Left lobe of liver (tissue), 2 donors: ENCODE measurements around the gene TVP23C. TPM values are rescaled to one million over a fixed set of nuclear protein-coding genes. Genes with fewer than 3 reads are reported as not detected.

ENCODE experiments used
- ATAC-seq: fragments of 200-7000 bp; cut with Tn5 transposase; one replicate; pipeline ENCODE4 v1.9.1; 2020; ENCODE audit warnings: mild to moderate bottlenecking, moderate library complexity
- DNase-seq: peaks from one replicate; pipeline ENCODE4 v3.0.0-alpha.2; 2020; ENCODE audit warnings: low spot score
- total RNA-seq: library from RNA; stranded (reverse); gene quantifications from one replicate; pipeline ENCODE4 v1.2.1, GENCODE V29; 2021
- donor health status: DM: no; HTN: no; CAD: no; lungs with moderate emphysema.
- donor health status: DM: no; HTN: yes; CAD: no.

Gene TVP23C
- total RNA-seq, 1 donor from 2014 or later, result 4.1 TPM

DNA sequence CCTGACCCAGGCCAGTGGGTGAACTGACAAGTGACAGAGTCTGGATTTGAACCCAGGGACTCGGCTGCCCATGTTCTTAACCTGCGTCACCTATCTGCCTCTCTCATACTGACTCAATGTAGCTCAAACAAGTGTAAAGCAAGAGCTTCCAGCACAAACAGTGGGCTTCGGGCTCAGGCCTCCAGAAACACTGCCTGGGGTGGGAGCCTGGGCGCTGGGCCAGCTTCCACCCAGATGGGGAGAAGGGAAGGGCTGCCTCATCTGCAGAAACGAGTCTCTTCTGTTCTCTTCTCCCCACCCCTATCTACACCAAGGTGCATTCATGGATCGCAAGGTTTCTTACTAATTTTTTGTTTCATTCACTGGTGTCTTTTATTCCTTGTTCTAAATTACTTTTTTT is 97.2 kb downstream of the TVP23C start:
- no peak for ATAC-seq
- no peak for DNase-seq

DNA sequence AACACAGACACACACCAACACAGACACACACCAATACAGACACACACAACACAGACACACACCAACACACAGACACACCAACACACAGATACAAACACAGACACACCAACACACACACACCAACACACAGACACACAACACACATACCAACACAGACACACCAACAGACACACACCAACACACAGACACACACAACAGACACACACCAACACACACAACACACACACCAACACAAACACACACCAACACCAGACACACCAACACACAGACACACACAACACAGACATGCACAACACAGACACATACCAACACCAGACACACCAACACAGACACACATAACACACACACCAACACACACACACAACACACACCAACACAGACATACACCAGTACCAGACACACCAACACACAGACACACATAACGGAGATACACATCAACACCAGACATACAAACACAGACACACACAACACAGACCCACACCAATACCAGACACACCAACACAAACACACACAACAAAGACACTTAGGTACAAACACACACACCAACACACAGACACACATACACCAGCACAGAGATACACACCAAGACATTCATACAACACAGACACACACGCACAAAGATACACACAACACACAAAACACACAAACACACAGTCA is 98.1 kb downstream of the TVP23C start:
- DNase-seq (no peak), ATAC-seq (no peak)

DNA sequence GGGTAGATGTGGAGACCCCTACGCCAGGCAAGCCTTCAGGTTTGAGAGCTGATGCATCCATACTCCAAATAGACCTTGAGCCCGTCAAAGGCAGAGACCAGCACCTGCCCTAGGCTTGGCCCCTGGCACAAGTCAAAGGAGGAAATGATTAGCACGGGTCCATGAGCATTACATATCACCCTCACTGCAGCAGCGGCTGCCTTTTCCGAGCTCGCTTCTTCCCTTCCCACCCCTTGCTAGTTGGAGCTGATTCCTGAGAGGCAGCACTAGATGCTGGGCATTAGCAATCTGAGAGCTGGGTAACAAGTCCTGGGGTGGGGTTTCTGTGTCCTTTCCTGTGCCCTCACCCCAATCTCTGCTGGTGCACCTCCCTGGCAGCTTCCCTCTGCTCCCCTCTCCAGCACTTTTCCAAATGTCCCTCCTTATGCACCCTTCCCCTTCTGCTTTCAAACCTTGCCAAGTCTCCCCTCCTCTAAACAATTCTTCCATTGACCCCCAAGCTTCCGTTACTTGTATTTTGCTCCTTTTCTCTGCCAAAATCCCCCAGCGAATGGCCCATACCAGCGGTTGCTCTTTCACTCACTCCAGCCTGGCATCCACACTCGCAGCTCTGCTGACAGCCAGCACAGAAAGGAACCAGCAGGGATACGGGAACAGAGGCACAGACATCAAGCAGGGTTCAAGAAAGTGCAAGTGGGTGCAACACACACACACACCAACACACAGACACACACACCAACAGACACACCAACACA is 98.9 kb downstream of the TVP23C start:
- ATAC-seq, result peak; percentile 38
- no peak for DNase-seq

DNA sequence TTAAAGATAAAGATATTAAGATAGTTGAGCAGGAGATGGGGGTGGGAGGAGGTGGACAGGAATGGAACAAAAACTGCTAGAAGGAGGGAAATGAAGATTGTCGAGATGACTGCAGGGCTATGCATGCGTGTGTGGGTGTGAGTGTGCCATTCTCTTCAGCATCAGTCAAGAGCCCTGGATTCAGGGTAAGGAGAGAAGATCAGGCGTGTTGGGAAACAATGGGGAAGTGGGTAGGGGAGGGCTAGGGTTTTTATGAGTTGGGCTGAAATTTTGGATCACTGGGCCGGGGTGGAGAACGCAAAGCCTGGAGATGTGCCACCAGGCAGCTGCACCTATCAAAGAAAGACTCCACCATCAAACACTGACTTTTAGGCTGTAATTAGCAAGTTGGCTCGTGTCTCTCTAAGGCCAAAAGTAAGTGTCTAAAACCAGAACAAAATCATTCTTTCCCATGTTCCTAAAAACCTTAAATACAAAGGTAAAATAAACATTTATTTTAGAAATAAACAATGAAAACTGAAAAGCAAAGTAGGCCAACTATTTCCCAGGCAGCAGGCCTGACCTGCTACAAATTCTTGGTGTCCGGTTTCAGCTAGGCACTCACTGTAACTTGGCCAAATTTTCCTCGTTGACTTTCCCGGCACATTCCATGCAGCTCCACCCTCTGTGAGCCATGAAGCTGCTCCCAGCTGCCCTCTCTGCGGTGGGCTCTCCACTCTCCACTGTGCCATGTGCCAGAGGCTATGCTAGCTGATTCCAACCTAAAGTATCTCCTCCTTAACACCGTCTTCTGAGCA is 100.1 kb downstream of the TVP23C start:
- no peak for DNase-seq
- peak; percentile 71 for ATAC-seq

DNA sequence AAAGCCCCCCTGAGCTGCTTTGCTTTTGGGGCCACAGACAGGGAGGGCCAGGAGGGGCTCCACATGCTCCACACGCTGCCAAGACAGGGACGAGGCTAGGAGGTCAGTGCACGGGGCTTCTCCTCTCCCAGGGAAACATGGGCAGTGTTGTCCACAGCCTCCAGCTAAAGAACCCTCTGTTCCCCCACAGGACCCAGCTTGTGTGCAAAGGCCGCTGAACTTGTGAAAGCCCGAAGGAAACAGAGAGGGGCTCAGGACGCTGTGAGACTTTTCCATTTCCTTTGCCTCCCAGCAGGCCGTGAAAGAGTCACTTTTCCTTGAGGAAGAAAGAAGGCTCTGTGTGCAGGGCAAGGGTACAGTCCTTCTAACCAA is 105.6 kb downstream of the TVP23C start:
- no peak for DNase-seq
- no peak for ATAC-seq

DNA sequence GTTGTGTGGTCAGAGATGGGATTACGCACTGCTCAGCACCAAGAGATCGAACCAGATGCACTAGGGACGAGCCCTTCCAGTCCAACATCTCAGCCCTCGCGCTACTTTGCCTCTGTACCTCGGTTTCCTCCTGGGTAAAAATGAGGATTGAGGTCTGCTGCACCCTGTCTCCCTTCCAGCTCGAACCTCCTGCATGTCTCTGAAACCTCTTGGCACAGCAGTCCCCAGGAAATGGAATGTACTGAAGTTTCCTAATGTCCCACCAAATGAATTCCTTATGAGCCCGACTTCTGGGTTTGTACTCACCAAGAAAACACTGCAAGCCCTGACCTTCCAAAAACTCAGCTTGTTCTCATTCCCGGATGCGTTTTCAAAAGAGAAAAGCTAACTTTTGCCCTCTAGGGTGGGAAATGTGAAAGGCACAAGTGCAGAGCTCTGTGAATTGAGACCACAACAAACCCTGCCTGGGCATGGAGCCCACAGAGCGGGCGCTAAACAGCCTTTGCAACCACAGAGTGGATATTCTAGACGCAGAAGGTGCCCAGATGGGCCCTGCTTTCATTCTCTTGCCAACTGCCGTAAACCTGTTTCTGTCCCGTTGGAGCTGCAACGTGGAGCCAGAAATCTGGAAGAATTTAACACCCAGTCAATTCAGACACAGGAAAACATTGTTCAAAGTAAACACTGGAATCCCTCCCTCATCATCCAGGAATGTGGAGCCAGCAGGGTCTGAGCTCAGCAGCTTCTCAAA is 106.1 kb downstream of the TVP23C start:
- DNase-seq, result no peak
- peak; percentile 29 for ATAC-seq

DNA sequence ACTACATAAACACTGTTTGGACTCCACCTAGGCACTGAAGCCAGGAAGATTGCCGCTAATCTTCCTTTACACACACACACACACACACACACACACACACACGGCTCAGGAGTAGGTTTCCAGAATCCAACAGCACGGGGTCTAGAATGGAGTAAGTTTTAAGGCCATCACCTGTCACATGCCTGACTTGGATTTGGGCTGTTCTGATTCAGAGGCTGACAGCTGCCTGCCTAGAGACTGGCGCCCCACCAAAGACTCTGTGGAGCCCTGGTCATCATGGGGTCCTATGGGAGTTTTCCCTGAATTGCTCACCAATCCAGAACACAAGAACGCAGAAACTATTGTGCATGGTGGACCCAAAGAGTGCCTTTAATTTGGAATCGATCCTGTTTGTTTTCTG is 106.8 kb downstream of the TVP23C start:
- no peak for ATAC-seq
- DNase-seq, result no peak

DNA sequence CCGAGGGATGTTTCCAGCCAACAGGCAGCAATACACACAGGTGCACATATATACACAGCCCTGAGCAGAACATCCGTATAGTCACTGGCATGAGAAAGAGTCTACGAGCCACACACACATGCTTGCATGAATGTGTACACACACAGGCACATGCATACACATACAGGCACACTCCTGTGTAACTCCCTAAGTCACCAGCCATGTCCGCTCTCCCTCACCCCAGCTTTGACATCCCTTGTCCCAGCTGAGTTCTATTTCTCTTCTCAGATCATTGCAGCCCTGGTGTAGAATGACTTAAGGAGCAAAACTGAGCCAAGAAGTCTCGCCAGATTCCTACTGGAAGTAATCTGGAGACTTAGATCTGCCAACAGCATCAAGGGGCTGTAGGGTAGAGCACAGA is 108.9 kb downstream of the TVP23C start:
- ATAC-seq (no peak), DNase-seq (no peak)

DNA sequence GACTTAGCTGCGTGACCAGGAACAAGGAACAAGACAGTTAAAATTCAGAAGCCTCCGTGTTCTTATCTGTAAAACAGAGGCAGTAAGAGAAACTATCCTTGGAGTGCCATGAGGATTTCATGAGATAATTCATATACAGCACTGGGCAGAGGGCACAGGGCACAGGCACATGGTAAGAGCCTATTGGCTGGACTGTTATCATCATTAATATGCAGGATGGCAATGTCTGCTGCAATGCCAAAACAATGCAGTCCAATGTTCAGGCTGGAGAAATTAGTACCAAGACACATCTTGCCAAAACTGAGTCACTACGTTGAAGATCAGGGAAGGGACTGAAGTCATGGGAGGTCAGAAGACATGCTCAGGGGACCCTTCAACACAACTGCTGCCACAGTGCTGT is 109.5 kb downstream of the TVP23C start:
- DNase-seq, result no peak
- no peak for ATAC-seq

DNA sequence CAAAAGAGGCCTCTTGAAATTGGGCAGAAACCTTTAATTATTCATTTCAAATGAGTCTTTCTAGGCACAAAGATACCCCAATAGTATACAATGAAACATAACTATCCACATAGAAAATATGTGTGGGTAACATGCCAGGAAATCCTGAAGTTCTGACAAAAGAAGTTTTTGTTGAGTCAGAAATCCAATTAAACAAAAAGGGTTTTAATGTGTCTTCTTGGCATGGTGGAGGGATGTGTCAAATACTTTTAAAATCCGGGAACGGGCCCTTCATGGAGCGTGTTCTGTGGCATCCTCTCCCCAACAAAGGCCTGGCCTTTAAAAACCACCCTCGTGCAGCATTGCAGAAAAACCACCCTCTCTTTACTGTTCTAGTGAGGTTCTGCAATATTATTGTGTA is 110.0 kb downstream of the TVP23C start:
- ATAC-seq, result no peak
- no peak for DNase-seq

DNA sequence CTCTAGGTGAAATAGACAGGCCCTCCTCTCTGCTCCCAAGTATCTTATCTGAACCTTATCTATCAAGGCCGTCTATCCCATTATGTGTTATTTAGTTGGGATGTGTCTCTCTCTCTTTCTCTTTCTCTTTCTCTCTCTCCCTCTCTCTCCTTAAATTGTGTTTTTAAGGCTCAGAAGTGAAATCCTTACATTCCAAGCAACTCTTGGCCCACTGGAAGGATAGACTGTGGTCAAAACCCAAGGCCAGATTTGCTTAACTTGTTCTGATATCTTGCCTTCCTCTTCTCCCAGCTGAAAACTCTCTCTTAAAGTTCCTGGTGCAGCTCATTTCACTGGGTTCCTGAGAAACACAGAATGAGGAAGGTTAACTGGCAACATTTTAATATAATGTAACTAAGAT is 110.5 kb downstream of the TVP23C start:
- DNase-seq (no peak), ATAC-seq (no peak)

Other genes starting within 250 kb of the TVP23C start
- not detected for gene TEKT3, start 221.9 kb downstream of the TVP23C start, total RNA-seq
- 1.7 TPM for gene CDRT4, start 95.9 kb downstream of the TVP23C start, total RNA-seq
- 0.55 TPM for gene FBXW10B, start 56.2 kb upstream of the TVP23C start, total RNA-seq
- 7.0 TPM for gene TRIM16, start 120.8 kb upstream of the TVP23C start, total RNA-seq
- 3.5 TPM for gene ZNF286A, start 136.3 kb upstream of the TVP23C start, total RNA-seq
- not detected for gene TBC1D26, start 168.8 kb upstream of the TVP23C start, total RNA-seq